ENCODE data around the gene LTN1.
"Not testable (repeated sequence)": the region's sequence is repeated elsewhere in the genome, so short reads cannot be mapped to it uniquely, and the experiment has no call there.

The LTN1 gene, protein sequence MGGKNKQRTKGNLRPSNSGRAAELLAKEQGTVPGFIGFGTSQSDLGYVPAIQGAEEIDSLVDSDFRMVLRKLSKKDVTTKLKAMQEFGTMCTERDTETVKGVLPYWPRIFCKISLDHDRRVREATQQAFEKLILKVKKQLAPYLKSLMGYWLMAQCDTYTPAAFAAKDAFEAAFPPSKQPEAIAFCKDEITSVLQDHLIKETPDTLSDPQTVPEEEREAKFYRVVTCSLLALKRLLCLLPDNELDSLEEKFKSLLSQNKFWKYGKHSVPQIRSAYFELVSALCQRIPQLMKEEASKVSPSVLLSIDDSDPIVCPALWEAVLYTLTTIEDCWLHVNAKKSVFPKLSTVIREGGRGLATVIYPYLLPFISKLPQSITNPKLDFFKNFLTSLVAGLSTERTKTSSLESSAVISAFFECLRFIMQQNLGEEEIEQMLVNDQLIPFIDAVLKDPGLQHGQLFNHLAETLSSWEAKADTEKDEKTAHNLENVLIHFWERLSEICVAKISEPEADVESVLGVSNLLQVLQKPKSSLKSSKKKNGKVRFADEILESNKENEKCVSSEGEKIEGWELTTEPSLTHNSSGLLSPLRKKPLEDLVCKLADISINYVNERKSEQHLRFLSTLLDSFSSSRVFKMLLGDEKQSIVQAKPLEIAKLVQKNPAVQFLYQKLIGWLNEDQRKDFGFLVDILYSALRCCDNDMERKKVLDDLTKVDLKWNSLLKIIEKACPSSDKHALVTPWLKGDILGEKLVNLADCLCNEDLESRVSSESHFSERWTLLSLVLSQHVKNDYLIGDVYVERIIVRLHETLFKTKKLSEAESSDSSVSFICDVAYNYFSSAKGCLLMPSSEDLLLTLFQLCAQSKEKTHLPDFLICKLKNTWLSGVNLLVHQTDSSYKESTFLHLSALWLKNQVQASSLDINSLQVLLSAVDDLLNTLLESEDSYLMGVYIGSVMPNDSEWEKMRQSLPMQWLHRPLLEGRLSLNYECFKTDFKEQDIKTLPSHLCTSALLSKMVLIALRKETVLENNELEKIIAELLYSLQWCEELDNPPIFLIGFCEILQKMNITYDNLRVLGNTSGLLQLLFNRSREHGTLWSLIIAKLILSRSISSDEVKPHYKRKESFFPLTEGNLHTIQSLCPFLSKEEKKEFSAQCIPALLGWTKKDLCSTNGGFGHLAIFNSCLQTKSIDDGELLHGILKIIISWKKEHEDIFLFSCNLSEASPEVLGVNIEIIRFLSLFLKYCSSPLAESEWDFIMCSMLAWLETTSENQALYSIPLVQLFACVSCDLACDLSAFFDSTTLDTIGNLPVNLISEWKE (N-terminal part only)

GRCh38 chr21:28992526-28993292 lies at the start of gene LTN1:
LTN1 (minus strand) TSS chr21:28992877; CDS start chr21:28992805, 72 bp downstream.
- Mint-ChIP-seq H3K4me1 (ENCODE audit: low read depth) (peaks cover 27% of the 10 kb centered on the region), H3K4me3 (peak within 1 kb of the TSS; percentile 86), H3K36me3 (ENCODE audit: low read depth) (peaks cover 30% of the 10 kb centered on the region), H3K27me3 (no peaks in the 10 kb centered on the region), H3K9me3 (no peaks in the 10 kb centered on the region), H3K27ac (peak within 1 kb of the TSS; percentile 99)
- intact Hi-C loops (cut with micrococcal nuclease) = loop anchor here (1.0 to 10.0 kb wide), 4 partner anchors 10 to 108 kb away; partner anchors contain the start of gene CCT8

GRCh38 chr21:29034678-29035077 lies 42.0 kb upstream of the LTN1 start:
- no peaks in the 10 kb centered on the region for H3K27me3 Mint-ChIP-seq
- no peak overlapping the region for H3K4me3 Mint-ChIP-seq
- peaks cover 6% of the 10 kb centered on the region for H3K4me1 Mint-ChIP-seq (ENCODE audit: low read depth)
- intact Hi-C loops (cut with micrococcal nuclease) = no loop called here
- H3K36me3 Mint-ChIP-seq (ENCODE audit: low read depth) = peaks cover 87% of the 10 kb centered on the region
- H3K27ac Mint-ChIP-seq = no peak overlapping the region
- H3K9me3 Mint-ChIP-seq = no peaks in the 10 kb centered on the region

GRCh38 chr21:29033871-29034270 lies 41.2 kb upstream of the LTN1 start:
- Mint-ChIP-seq H3K4me1 (ENCODE audit: low read depth) (peaks cover 6% of the 10 kb centered on the region), H3K36me3 (ENCODE audit: low read depth) (peaks cover 87% of the 10 kb centered on the region), H3K27me3 (no peaks in the 10 kb centered on the region), H3K4me3 (no peak overlapping the region), H3K9me3 (no peaks in the 10 kb centered on the region), H3K27ac (no peak overlapping the region)
- intact Hi-C loops (cut with micrococcal nuclease) = no loop called here

GRCh38 chr21:29033301-29033700 lies 40.6 kb upstream of the LTN1 start:
- Mint-ChIP-seq H3K27me3 (no peaks in the 10 kb centered on the region), H3K36me3 (ENCODE audit: low read depth) (peaks cover 86% of the 10 kb centered on the region), H3K27ac (no peak overlapping the region), H3K4me1 (ENCODE audit: low read depth) (peaks cover 6% of the 10 kb centered on the region), H3K9me3 (no peaks in the 10 kb centered on the region), H3K4me3 (no peak overlapping the region)
- intact Hi-C loops (cut with micrococcal nuclease) = no loop called here

GRCh38 chr21:29030909-29031308 lies 38.2 kb upstream of the LTN1 start:
- no peak overlapping the region for H3K27ac Mint-ChIP-seq
- H3K4me3 Mint-ChIP-seq = no peak overlapping the region
- peaks cover 76% of the 10 kb centered on the region for H3K36me3 Mint-ChIP-seq (ENCODE audit: low read depth)
- no peaks in the 10 kb centered on the region for H3K27me3 Mint-ChIP-seq
- H3K4me1 Mint-ChIP-seq (ENCODE audit: low read depth) = peaks cover 16% of the 10 kb centered on the region
- no peaks in the 10 kb centered on the region for H3K9me3 Mint-ChIP-seq
- intact Hi-C loops (cut with micrococcal nuclease) = no loop called here

DNA sequence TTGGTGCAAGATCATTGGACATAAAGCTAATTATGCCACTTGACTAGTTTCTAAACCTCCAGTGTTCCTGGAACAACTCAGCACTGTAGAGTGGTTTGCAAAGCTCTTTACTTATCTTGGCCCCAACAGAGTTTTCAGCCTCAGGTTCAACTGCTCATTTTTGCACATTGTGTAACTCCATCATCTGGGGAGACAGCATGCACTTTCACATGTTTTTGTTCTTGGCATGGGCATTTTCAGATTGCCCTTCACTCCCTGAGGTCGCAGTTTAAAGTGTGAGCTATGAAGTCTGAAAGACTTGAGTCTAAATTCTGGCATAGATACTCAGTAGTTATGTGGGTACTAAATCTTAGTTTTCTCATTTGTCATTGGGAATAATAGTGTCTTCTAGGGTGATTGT lies 36.8 kb upstream of the LTN1 start:
- intact Hi-C loops (cut with micrococcal nuclease) = loop anchor here (5.0 kb wide), 1 partner anchor 43 kb away; the partner anchor contains the start of gene CCT8
- Mint-ChIP-seq H3K36me3 (ENCODE audit: low read depth) (peaks cover 80% of the 10 kb centered on the region), H3K27ac (no peak overlapping the region)

GRCh38 chr21:29025328-29025713 lies 32.6 kb upstream of the LTN1 start:
- H3K27ac Mint-ChIP-seq = peak overlapping the region; percentile 98
- intact Hi-C loops (cut with micrococcal nuclease) = loop anchor here (1.0 to 5.0 kb wide), 2 partner anchors 33 to 47 kb away; partner anchors contain the start of genes CCT8 and LTN1
- peaks cover 49% of the 10 kb centered on the region for H3K36me3 Mint-ChIP-seq (ENCODE audit: low read depth)
- H3K9me3 Mint-ChIP-seq = no peaks in the 10 kb centered on the region
- H3K4me3 Mint-ChIP-seq = peak overlapping the region; percentile 86
- no peaks in the 10 kb centered on the region for H3K27me3 Mint-ChIP-seq
- H3K4me1 Mint-ChIP-seq (ENCODE audit: low read depth) = peaks cover 20% of the 10 kb centered on the region

More for the DNA sequence above, 36.8 kb upstream of the LTN1 start:
- Mint-ChIP-seq H3K4me3 (no peak overlapping the region), H3K9me3 (no peaks in the 10 kb centered on the region), H3K27me3 (no peaks in the 10 kb centered on the region), H3K4me1 (ENCODE audit: low read depth) (peaks cover 26% of the 10 kb centered on the region)

DNA sequence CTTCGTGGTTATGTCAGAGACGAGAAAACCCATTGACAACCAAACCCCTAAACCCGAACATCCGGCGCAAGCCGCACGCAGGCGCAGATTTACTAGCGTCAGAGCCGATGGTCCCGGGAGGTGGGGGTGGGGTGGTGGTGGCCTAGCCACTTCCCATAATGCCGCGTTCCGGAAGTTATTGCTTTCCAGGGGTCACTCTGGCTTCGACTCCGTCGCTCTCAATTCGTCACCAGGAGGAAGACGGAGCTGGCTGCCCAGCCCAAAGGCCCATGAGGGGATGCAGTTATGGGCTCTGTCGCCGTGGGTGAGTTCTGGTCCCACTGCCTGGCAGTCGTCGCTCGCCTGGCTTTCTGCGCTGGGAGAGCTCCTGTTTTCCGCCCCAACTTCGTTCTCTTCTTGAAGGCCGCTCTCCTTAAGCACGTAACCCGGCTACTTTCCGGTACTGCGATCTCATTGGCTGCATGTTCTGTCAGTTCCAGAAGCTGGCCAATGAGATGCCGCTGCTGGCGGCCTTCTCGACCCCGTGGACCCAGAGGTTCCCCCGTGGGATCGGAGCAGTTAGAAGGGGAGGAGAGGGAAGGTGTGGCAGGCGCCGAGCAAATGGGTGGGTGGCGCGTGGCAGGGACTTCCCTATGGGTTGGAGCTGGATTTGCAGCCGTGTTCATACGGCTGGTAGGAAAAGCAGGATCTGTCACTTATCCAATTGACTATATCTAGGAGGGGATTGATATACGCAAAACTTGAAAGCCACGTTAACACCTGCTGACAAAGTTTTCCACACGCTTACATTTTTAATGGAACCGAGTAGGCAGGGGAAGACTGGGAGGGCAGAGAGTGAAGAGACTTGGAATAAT lies 32.0 kb upstream of the LTN1 start, which contains the start of gene USP16:
USP16 (plus strand) TSS at position 195 of the 854 bp plus-strand sequence. CDS start 3,246 bp downstream, outside the sequence.
- Mint-ChIP-seq H3K27ac (peak within 1 kb of the TSS; percentile 98), H3K36me3 (ENCODE audit: low read depth) (peaks cover 43% of the 10 kb centered on the region), H3K4me1 (ENCODE audit: low read depth) (peaks cover 20% of the 10 kb centered on the region), H3K4me3 (peak within 1 kb of the TSS; percentile 86), H3K9me3 (no peaks in the 10 kb centered on the region), H3K27me3 (no peaks in the 10 kb centered on the region)
- intact Hi-C loops (cut with micrococcal nuclease) = loop anchor here (1.0 to 5.0 kb wide), 3 partner anchors 22 to 48 kb away; partner anchors contain the start of genes CCT8 and LTN1

GRCh38 chr21:29022166-29022565 lies 29.5 kb upstream of the LTN1 start:
- no peak overlapping the region for H3K27ac Mint-ChIP-seq
- no peaks in the 10 kb centered on the region for H3K9me3 Mint-ChIP-seq
- intact Hi-C loops (cut with micrococcal nuclease) = no loop called here
- no peak overlapping the region for H3K4me3 Mint-ChIP-seq
- no peaks in the 10 kb centered on the region for H3K27me3 Mint-ChIP-seq
- H3K4me1 Mint-ChIP-seq (ENCODE audit: low read depth) = peaks cover 33% of the 10 kb centered on the region
- peaks cover 46% of the 10 kb centered on the region for H3K36me3 Mint-ChIP-seq (ENCODE audit: low read depth)

DNA sequence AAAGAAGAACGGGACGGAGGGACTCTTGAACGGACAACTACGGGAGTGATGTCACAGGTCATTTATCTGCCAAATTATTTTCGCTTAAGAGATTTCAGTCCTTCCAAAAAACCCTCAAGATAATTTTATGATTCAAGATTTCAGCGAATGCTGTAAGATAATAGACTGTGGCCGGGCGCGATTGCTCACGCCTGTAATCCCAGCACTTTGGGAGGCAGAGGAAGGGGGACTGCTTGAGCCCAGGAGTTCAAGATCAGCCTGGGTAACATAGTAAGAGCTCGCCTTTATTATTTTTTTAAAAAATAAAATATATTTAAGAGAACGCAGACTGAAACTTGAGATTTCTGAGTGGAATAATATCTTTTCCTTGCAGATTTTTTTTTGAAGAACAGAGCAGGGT lies 25.9 kb upstream of the LTN1 start:
- Mint-ChIP-seq H3K9me3 (no peaks in the 10 kb centered on the region), H3K4me1 (ENCODE audit: low read depth) (peaks cover 15% of the 10 kb centered on the region), H3K27me3 (no peaks in the 10 kb centered on the region), H3K36me3 (ENCODE audit: low read depth) (peaks cover 25% of the 10 kb centered on the region), H3K27ac (peak overlapping the region; percentile 89), H3K4me3 (peak overlapping the region; percentile 77)
- intact Hi-C loops (cut with micrococcal nuclease) = no loop called here

DNA sequence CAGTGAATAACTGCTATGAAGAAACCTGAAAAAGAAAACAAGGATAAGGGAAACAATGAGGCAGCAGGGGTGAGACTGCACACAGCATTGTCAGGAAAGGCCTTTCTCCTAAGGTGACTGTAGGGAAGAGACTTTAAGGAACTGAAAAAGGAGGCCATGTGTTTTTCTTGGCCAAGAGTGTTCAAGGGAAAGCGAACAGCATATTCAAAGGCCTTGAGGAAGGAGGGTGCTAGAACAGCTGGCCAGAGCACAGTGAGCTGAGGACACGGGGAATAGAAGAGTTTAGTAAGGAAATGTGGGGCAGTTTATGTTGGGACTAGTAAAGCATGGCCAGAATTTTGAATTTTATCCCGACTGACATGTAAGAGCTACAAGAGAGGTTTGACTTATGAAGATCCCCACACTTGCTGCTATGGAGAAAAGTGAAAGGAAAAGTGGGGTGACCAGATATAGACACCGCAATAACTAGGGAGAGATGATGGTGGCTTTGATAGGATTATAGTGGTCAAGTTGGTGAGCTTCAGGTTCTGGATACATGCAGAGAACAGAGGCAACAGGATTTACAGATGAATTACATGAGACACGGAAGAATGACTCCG lies 25.1 kb upstream of the LTN1 start:
- H3K27me3 Mint-ChIP-seq = no peaks in the 10 kb centered on the region
- H3K4me1 Mint-ChIP-seq (ENCODE audit: low read depth) = peaks cover 15% of the 10 kb centered on the region
- peak overlapping the region; percentile 89 for H3K27ac Mint-ChIP-seq
- intact Hi-C loops (cut with micrococcal nuclease) = no loop called here
- H3K9me3 Mint-ChIP-seq = no peaks in the 10 kb centered on the region
- H3K4me3 Mint-ChIP-seq = peak overlapping the region; percentile 77
- peaks cover 25% of the 10 kb centered on the region for H3K36me3 Mint-ChIP-seq (ENCODE audit: low read depth)

GRCh38 chr21:29011236-29011635 lies 18.6 kb upstream of the LTN1 start:
- H3K36me3 Mint-ChIP-seq (ENCODE audit: low read depth) = peaks cover 30% of the 10 kb centered on the region
- H3K4me3 Mint-ChIP-seq; H3K27ac Mint-ChIP-seq; intact Hi-C loops (cut with micrococcal nuclease); H3K9me3 Mint-ChIP-seq; H3K27me3 Mint-ChIP-seq; H3K4me1 Mint-ChIP-seq (ENCODE audit: low read depth): not testable (repeated sequence)

All from dendritic cell treated with granulocyte-macrophage colony-stimulating factor and Interleukin-4, amounts not matched to agents 40 ng/mL and 50 ng/mL, for 4 days (primary cell).